Measurements from ENCODE around the gene PCID2. TPM values are rescaled to one million over a fixed set of nuclear protein-coding genes. Genes with fewer than 3 reads are reported as not detected.
"Not testable (repeated sequence)": the region's sequence is repeated elsewhere in the genome, so short reads cannot be mapped to it uniquely, and the experiment has no call there.

The PCID2 gene
- 10 to 100 TPM; 47.9 to 72.3 (median 64.1) TPM for polyA plus RNA-seq (ENCODE audit: insufficient read length in 4 of 4)

GRCh38 chr13:113208421-113209335 is at the start of gene PCID2:
TSS of gene PCID2 (minus strand) at chr13:113208669. CDS start at chr13:113208634, 35 bp downstream.
- peak; percentile 78 to 86 (median 82) for DNase-seq (ENCODE audit: low read depth in 4 of 4, low spot score in 2 of 4)

DNA sequence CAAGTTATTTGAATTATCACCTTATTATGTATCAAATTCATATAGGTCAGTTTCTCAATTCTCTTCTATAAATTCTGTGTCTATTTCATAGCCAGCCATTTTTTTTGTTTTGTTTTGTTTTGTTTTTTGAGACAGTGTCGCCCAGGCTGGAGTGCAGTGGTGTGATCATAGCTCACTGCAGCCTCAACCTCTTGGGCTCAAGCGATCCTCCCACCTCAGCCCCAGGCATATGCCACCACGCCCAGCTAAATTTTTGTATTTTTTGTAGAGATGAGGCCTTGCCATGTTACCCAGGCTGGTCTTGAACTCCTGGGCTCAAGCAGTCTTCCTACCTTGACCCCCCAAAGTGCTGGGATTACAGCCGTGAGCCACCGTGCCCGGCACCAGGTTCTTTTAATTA is 49.4 kb upstream of the PCID2 start:
- DNase-seq (ENCODE audit: low read depth in 4 of 4, low spot score in 2 of 4), result not testable (repeated sequence)

DNA sequence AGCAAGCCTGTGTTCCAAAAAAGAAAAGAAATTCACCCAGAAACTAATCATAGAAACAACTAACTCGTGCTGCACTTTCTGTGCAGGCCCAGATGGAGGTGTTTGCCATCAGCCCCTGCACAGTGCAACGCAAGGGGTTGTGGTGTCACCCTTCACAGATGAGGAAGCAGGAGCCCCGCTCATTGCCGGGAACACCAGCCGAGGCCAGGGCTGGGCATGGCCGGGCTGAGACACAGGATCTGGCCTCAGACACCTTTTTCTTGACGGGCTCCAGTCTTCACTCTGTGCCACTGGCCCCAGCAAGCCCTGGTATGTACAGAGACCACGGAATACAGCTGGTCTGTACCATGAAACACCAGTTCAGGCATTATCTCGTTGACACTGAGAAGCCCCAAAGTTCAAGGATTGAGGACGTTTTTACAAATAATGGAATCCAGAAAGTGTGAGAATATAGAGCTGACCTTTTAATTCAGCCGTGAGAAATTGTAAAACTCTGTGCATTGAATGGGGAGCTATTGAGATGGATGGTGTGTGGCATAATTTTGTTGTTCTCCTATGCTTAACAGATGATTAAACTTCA is 44.1 kb upstream of the PCID2 start:
- no peak for DNase-seq (ENCODE audit: low read depth in 4 of 4, low spot score in 2 of 4)

GRCh38 chr13:113245849-113246796 is 37.7 kb upstream of the PCID2 start:
- no peak for DNase-seq (ENCODE audit: low read depth in 4 of 4, low spot score in 2 of 4)

DNA sequence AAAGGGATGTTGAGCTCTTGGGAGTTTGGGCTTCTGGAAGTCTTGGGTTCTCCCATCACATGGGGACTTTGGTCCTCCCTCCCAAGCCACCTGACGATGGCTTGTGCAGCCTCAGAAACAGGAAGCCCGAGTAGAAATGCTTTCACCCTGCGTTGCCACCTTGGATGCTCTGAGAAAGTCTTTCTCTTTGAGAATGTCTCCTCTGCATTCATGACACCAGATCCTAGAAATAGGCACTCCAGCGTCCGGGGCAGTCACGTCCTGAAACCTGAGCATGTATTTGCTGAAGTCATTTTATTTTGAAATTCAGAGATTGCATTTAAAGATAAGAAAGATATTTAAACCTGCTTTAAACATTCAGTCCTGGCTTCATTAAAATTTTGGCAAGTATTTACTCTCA is 35.4 kb upstream of the PCID2 start:
- DNase-seq (ENCODE audit: low read depth in 4 of 4, low spot score in 2 of 4), result no peak

DNA sequence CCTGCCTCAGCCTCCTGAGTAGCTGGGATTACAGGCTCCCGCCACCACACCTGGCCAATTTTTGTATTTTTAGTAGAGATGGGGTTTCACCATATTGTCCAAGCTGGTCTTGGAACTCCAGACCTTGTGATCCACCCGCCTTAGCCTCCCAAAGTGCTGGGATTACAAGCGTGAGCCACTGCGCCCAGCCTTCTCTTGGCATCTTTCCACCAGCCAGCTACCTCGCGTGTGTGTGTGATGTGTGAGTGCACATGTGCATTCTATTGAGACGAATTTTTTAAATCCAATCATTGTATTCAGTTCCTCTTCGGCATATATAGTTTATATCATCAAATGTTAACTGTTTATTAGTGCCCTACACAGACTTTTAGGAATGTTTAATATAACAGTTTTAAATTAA is 33.2 kb upstream of the PCID2 start:
- DNase-seq (ENCODE audit: low read depth in 4 of 4, low spot score in 2 of 4), result not testable (repeated sequence)

DNA sequence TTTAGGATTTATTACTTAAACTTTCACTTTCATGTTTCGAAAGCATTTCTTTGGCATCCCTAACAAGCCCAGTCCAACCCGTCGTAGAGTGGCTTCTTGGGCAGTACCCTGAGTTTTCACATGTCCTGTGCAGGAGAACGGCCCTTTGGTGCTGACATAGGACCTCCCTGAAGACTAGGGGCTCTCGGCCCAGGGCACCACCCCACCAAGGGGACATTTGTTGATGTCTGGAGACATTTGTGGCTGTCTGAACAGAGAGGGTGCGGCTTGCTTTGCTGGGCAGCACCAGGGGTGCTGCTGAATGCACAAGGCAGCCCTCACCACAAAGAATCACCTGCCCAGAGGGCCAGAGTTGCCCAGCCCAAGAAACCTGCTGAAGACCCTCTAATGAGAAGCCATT is 31.5 kb upstream of the PCID2 start:
- DNase-seq (ENCODE audit: low read depth in 4 of 4, low spot score in 2 of 4), result no peak

DNA sequence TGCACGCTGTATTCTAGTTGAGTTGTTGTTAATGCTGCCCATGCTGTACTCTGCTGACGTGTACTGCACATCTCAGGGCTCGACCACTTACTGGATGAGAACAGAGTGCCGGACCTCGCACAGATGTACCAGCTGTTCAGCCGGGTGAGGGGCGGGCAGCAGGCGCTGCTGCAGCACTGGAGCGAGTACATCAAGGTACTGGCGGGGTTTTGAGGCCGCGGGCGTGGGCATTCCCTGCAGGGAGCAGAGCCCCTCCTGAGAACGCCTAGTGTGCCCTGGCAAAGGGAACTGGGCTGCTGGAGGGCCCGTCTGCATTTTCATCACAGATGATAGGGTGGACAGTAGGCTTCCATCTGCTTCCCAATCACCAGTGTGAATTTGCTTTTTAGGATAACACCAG is 30.9 kb upstream of the PCID2 start:
- no peak for DNase-seq (ENCODE audit: low read depth in 4 of 4, low spot score in 2 of 4)

GRCh38 chr13:113238536-113238935 is 30.1 kb upstream of the PCID2 start:
- DNase-seq (ENCODE audit: low read depth in 4 of 4, low spot score in 2 of 4), result no peak

GRCh38 chr13:113233101-113233500 is 24.6 kb upstream of the PCID2 start:
- no peak for DNase-seq (ENCODE audit: low read depth in 4 of 4, low spot score in 2 of 4)

- no peak for DNase-seq (ENCODE audit: low read depth in 4 of 4, low spot score in 2 of 4)
Measured at GRCh38 chr13:113232208-113233003, 23.9 kb upstream of the PCID2 start.

GRCh38 chr13:113231306-113232207 is 23.1 kb upstream of the PCID2 start:
- DNase-seq (ENCODE audit: low read depth in 4 of 4, low spot score in 2 of 4), result no peak

- DNase-seq (ENCODE audit: low read depth in 4 of 4, low spot score in 2 of 4), result no peak
Measured at GRCh38 chr13:113229791-113230190, 21.3 kb upstream of the PCID2 start.

- peak in 1 of 4 donors; percentile 16 for DNase-seq (ENCODE audit: low read depth in 4 of 4, low spot score in 2 of 4)
Measured at GRCh38 chr13:113229161-113229560, 20.7 kb upstream of the PCID2 start.

DNA sequence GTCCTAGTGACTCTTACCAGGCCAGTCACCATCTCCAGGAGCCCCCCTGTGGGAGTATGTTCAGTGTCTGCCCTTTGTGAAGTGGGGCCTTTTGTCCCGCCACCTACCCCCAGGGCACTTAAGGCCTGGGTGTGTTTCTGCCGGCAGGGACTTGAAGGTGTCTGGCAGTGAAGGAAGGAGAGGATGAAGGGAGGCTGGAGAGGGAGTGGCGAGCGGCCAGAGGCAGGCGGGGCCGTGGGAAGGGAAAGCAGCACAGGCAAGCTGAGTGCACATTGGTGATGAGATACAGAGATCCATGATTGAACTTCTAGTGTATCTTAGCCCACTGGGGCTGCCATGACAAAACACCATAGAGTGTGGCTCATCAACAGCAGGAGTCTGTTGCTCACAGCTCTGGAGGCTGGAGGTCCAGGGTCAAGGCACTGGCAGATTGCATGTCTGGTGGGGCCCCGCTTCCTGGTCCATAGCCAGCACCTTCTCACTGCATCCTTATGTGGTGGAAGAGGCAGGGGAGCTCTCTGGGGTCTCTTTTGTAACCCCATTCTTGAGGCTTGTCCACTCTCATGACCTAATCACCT is 18.5 kb upstream of the PCID2 start:
- DNase-seq (ENCODE audit: low read depth in 4 of 4, low spot score in 2 of 4), result no peak

DNA sequence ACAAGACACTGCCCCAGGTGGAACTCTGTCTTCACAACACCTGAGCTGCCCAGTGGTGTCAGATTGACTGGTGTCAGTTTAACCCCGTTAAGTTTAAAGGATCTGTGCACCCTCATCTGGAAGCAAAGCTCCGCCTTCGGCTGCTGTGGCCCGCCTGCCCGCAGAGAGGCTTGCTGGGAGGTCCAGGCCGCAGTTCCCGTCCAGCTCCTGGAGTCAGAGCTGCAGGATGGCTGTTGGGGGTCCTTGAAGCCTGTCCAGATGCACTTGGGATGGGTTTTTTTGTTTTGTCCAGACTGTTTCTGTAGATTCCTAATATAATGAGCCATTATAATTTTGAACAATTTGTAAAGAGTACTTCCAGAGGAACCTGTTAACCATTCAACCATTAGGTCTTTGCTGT is 17.0 kb upstream of the PCID2 start:
- DNase-seq (ENCODE audit: low read depth in 4 of 4, low spot score in 2 of 4), result no peak

GRCh38 chr13:113224486-113224885 is 16.0 kb upstream of the PCID2 start:
- DNase-seq (ENCODE audit: low read depth in 4 of 4, low spot score in 2 of 4), result no peak

DNA sequence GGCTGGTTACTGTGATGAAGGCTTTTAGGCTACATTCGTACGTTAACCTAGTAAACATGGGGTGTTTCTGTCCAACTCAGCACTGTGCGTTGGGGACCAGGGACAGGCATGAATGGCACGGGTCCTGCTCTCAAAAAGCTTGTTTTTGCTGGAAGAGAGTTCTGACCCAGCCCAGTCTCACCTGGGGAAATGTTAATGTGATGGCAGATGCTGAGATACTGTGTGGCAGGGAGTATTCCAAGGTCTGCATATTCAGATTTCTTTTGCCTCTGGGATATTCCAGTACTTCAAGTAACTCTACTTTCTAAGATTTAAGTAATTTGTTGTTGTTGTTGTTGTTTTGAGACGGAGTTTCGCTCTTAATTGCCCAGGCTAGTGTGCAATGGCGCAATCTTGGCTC is 14.6 kb upstream of the PCID2 start:
- no peak for DNase-seq (ENCODE audit: low read depth in 4 of 4, low spot score in 2 of 4)

GRCh38 chr13:113220877-113221276 is 12.4 kb upstream of the PCID2 start:
- no peak for DNase-seq (ENCODE audit: low read depth in 4 of 4, low spot score in 2 of 4)

All from left renal cortex interstitium (tissue), 4 donors.